PC-9 (cell line): ENCODE results near the gene MAGEA3.

Experiments used
- CTCF ChIP-seq: fragments of 200-600 bp; sonication (generic); conservative IDR thresholded peaks from 2 replicates; pipeline ENCODE4 v1.6.1; 2017; ENCODE audit warnings: mixed run types, antibody characterized with exemption, mild to moderate bottlenecking, moderate library complexity
- EZH2 ChIP-seq: fragments of 200-600 bp; sonication (generic); IDR thresholded peaks from 2 replicates; pipeline ENCODE4 v1.8.0; 2017; ENCODE audit warnings: antibody characterized with exemption, low read depth

DNA sequence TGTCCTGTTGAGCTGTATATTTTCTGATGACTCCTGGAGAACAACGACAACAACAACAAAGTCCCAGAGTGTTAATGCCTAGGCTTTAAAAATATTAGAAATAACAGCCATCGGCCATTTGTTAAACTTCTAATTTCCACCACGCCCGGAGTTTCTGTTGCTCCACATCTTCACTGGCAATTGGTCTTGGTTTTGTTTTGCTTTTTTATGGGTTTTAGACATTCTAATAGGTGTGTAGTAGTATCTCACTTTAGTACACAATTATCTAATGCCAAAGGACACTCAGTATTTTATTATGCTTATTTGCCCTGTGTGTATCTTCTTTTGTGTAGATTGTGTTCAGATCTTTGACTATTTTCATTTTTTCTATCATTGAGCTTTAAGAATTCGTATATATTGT, 40.0 kb downstream of the MAGEA3 start:
- no peak for TF ChIP-seq CTCF
- TF ChIP-seq EZH2, result no peak
